Mammary epithelial cell (primary cell): ENCODE results near the gene SNAI1.
"Not testable (repeated sequence)": the region's sequence is repeated elsewhere in the genome, so short reads cannot be mapped to it uniquely, and the experiment has no call there.

Source experiments
- EZH2 ChIP-seq: IDR thresholded peaks from 2 replicates; pipeline ENCODE4 v1.6.1; 2012; ENCODE audit warnings: low read length, inconsistent platforms, borderline replicate concordance
- TF ChIP-seq, protein P1 (sequence below), 2 donors: IDR thresholded peaks in 1 of 2; conservative IDR thresholded peaks in 1 of 2; 2 replicates each; pipeline ENCODE4 v1.5.1; 2011 to 2012; ENCODE audit warnings: inconsistent platforms in 2 of 2, low read length in 2 of 2, mild to moderate bottlenecking in 2 of 2, control low read depth in 1 of 2, low read depth in 1 of 2; ENCODE audit not compliant: insufficient read depth in 1 of 2; ENCODE audit errors: extremely low read depth in 1 of 2

DNA sequence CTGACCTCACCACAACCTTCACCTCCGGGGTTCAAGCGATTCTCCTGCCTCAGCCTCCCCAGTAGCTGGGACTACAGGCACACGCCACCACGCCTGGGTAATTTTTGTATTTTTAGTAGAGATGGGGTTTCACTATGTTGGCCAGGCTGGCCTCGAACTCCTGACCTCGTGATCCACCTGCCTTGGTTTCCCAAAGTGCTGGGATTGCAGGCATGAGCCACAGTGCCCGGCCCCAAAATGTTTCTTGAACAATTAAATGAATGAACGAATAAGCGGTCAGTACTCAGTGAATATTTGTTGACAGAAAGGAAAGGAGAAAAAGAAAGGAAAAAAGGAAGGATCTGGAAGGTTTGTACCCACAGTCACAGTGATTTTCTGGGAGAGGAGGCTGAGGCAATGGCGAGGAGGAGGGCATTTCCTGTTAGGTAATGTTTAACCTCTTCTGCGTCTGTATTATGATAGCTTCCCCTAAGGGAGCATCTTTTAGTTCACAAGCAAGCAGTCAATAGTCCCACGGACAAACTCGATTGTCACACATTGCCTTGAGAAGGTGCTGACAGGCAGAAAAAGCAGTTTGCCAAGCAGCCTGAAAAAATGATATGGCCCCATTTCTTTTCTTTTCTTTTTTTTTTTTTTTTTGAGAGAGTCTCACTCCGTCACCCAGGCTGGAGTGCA, 17.9 kb downstream of the SNAI1 start:
- TF ChIP-seq, protein P1, sequence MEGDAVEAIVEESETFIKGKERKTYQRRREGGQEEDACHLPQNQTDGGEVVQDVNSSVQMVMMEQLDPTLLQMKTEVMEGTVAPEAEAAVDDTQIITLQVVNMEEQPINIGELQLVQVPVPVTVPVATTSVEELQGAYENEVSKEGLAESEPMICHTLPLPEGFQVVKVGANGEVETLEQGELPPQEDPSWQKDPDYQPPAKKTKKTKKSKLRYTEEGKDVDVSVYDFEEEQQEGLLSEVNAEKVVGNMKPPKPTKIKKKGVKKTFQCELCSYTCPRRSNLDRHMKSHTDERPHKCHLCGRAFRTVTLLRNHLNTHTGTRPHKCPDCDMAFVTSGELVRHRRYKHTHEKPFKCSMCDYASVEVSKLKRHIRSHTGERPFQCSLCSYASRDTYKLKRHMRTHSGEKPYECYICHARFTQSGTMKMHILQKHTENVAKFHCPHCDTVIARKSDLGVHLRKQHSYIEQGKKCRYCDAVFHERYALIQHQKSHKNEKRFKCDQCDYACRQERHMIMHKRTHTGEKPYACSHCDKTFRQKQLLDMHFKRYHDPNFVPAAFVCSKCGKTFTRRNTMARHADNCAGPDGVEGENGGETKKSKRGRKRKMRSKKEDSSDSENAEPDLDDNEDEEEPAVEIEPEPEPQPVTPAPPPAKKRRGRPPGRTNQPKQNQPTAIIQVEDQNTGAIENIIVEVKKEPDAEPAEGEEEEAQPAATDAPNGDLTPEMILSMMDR (conservative IDR thresholded peaks at IDR 0.05 in 1 of 2, IDR thresholded peaks at IDR 0.05 in 1 of 2; ENCODE audit: extremely low read depth in 1 of 2, insufficient read depth in 1 of 2, low read depth in 1 of 2, low read length in 2 of 2): not testable (repeated sequence)
- not testable (repeated sequence) for TF ChIP-seq EZH2
